Embryonic facial prominence (tissue), 1 donor: ENCODE results near the gene CD14.
"Not testable (repeated sequence)": the region's sequence is repeated elsewhere in the genome, so short reads cannot be mapped to it uniquely, and the experiment has no call there.

Experiments used
- DNase-seq: peaks from one replicate; pipeline ENCODE4 v3.0.0-alpha.2; 2016; ENCODE audit errors: extremely low spot score

CD14 gene

GRCh38 chr5:140633021-140633471 lies at the start of gene CD14:
CD14 (minus strand) TSS chr5:140633175; CDS start chr5:140633071, 104 bp downstream.
- DNase-seq, result no peak

GRCh38 chr5:140678993-140679392 lies 46.0 kb upstream of the CD14 start:
- no peak for DNase-seq

- no peak for DNase-seq
These were observed 45.0 kb upstream of the CD14 start for GRCh38 chr5:140677947-140678346.

GRCh38 chr5:140674629-140675028 lies 41.7 kb upstream of the CD14 start:
- DNase-seq, result no peak

GRCh38 chr5:140674211-140674610 lies 41.2 kb upstream of the CD14 start:
- no peak for DNase-seq

- no peak for DNase-seq
These were observed 40.4 kb upstream of the CD14 start, which contains the start of gene DND1 for GRCh38 chr5:140673187-140673976. DND1 (minus strand) TSS chr5:140673576; CDS start chr5:140673542, 34 bp downstream.

GRCh38 chr5:140672455-140673186 lies 39.6 kb upstream of the CD14 start:
- no peak for DNase-seq

GRCh38 chr5:140671472-140672125 lies 38.6 kb upstream of the CD14 start:
- DNase-seq, result no peak

GRCh38 chr5:140671035-140671434 lies 38.1 kb upstream of the CD14 start:
- not testable (repeated sequence) for DNase-seq

GRCh38 chr5:140664359-140665119 lies 31.6 kb upstream of the CD14 start, which contains the start of gene WDR55:
WDR55 (plus strand) TSS chr5:140664904; CDS start chr5:140664913, 9 bp downstream.
- peak; percentile 71 for DNase-seq

- no peak for DNase-seq
These were observed 31.0 kb upstream of the CD14 start for GRCh38 chr5:140664030-140664358.

- DNase-seq, result not testable (repeated sequence)
These were observed 27.4 kb upstream of the CD14 start for GRCh38 chr5:140660371-140660770.

- no peak for DNase-seq
These were observed 25.9 kb upstream of the CD14 start for GRCh38 chr5:140658870-140659269.

- DNase-seq, result no peak
These were observed 14.1 kb upstream of the CD14 start for GRCh38 chr5:140647042-140647419.

- DNase-seq, result no peak
These were observed 9.7 kb upstream of the CD14 start for GRCh38 chr5:140642718-140643117.

- DNase-seq, result no peak
These were observed 8.7 kb upstream of the CD14 start for GRCh38 chr5:140641716-140642115.

- DNase-seq, result peak; percentile 86
These were observed 6.4 kb upstream of the CD14 start, which contains the start of gene TMCO6 for GRCh38 chr5:140639148-140639981. TMCO6 (plus strand) TSS chr5:140639451; CDS start chr5:140639528, 77 bp downstream.

- not testable (repeated sequence) for DNase-seq
These were observed 5.8 kb upstream of the CD14 start for GRCh38 chr5:140638898-140639147.

- DNase-seq, result no peak
These were observed 4.6 kb upstream of the CD14 start for GRCh38 chr5:140637371-140638100.
